HG03196 (cell line): ENCODE results near the gene NR0B2.

ENCODE experiments used
- ATAC-seq: cut with Tn5 transposase; IDR thresholded peaks from one replicate; pipeline ENCODE4 v1.9.1; 2021; ENCODE audit not compliant: unreplicated experiment

NR0B2 gene

DNA sequence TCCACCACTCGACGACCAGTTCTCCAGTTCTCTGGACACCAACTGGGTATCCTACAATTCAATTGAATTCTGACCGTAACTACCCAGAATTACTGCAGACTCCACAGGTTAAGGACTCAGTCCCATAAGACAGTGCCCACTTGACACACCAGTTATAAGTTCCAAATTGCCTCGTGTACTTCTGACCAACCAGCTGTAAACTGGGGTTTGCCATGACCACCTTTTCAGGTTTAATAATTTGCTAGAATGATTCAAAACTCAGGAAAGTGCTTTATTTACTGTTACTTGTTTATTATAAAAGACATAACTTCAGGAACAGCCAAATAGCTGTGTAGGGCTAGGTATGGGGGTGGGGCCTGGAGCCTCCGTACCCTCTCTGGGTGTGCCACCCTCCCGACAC is 23.0 kb upstream of the NR0B2 start:
- no peak for ATAC-seq

DNA sequence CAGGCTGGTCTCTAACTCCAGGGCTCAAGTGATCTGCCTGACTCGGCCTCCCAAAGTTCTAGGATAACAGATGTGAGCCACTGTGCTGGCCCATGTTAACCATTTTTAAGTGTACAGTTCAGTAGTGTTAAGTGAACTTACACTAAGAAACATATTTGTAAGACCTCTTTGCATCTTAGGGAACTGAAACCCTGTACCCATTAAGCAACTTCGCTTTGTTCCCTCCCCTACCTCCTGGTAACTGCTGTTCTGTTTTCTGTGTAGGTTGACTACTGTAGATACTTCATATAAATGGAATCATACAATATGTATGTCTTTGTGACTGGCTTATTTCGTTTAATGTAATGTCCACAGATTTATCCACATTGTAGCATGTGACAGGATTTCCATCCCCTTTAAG is 18.8 kb upstream of the NR0B2 start:
- ATAC-seq, result no peak

DNA sequence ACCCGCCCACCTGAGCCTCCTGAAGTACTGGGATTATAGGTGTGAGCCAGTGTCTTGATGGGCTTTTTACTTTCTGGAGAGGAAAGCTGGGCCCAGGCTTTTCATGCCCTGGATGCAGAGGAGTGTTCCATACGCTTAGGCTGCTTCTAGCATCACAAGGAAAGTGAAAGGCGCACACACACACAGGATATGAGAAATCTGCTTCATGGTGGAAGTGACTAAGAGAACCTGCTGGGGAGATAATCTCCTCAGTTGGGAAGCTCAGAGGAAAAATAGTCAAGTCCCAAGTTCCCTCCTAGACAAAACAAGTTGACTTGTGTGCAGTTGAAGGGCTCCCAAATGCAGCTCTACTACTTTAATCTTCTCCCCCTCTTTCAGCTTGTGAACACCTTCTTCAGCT is 9.9 kb upstream of the NR0B2 start:
- no peak for ATAC-seq

DNA sequence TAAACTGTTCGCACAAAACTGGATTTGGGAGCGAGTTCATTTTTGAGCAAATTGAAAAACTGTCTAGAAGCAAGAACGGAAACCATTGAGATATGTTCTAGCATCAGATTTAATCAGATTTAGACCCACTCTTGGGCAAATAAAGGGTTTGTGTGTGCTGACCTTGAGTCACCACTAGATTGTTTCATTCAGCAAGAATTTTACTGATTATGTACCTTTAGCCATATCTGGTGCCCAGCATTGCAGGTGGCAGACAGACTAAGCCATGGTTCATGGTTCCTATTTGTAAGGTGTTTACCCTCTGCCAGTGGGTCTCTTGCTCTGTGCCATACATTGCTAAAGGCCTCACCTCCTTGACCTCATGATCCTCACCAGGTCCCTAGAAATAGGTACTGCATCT is 9.1 kb upstream of the NR0B2 start:
- ATAC-seq, result no peak

DNA sequence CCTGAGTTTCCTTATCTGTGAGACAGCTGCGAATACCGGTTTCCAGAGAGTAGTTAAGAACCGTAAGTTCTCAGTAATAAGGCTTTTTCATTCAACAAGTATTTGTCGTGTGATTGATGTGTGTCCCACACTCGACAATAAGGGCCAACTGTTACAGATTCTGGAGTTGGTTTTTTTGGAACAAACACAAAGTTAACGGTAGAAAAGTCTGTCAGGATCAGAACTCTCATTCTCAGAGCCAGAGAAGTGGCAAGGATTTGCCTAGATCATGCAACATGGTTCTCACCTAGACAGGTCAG is 8.6 kb upstream of the NR0B2 start:
- ATAC-seq, result no peak

DNA sequence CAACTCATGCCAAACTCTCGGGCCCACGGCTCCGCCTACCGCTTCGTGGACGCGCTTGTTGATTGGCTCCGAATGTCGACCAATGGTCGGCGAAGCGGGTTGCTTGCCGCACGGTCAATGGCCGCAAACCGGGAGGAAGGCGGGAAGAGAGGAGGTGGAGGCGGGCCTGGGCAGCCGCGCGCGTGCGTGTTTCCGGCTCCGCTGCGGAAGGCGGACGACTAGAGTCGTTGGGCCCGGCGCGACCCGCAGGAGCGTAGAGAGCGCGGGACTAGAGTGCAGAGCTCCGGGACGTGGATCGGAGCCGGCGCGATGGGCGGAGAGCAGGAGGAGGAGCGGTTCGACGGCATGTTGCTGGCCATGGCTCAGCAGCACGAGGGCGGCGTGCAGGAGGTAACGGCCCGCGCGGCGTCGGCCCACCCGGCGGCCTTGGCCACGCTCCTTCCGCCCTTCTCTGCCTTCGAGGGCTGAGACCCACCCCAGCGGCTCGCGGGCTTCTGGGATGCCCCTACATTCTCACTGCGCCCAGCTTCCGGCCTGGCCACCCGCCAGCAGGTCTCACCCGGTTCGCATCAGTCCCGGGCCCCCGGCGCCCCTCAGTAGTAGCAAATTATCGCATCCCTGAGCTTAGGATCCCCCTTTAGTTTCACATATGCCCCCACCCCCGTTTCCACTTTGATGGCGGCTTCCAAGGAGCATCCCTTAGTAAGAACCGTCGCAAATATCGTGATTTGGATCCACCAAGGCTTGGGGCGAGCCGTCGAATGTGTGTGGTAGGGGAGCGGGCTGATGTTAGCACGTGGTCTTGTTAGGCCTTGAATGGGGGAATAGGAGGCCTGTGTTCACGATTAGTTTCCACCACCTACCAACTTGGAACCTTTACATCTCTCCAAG is 8.0 kb upstream of the NR0B2 start, which contains the start of gene NUDC:
TSS of gene NUDC (plus strand) at position 204 of the 891 bp plus-strand sequence. CDS start at position 310, 106 bp downstream.
- ATAC-seq, result peak; percentile 96

DNA sequence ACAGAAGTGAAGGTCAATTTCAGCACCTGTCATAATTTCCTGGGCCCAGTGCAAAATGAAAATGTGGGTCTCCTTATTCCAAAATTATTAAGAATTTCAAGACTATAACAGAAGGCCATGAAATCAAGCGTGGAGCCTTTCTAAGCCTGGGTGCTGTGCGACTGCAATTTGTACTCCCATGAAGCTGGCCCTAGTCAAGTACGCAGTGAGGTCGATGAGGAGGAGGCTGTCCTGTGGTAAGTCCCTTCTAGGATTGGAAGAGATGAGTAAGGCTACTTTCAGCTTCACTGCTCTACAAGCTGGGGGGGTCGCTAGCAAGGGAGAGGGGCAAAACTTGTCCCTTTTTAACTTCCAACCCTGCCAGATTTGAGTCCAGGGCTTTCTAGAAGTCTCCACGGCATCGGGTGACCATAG is 7.4 kb upstream of the NR0B2 start:
- no peak for ATAC-seq

DNA sequence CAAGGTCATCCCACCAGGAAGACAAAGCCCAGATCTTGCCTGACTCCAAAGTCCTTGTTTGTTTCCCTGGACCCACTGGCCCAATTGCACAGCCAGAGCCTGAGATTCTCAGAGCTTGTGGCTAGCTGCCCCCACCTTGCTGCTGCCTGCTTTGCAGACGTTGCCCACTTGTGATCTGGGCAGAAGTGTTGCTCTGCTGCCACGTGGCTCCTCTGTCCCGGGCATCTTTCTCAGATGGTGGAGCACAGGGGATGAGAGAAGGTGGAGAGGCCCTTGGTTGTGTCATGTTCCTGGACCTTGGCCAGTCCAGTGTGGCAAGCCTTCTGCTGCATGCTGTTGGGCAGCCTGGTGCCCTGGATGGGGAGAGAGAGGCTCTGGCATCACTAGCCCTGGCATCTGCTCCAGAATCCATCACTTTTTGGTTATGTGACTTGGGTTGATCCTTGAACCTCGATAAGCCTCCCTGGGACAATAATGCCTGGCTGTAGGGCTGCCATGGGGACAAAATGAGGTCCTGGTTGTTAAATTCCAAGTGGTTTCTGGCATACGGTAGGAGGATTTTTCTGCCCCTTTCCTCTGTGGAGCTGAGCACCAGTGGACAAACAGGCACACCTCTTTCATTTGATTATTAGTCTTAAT is 1.5 kb upstream of the NR0B2 start:
- no peak for ATAC-seq

DNA sequence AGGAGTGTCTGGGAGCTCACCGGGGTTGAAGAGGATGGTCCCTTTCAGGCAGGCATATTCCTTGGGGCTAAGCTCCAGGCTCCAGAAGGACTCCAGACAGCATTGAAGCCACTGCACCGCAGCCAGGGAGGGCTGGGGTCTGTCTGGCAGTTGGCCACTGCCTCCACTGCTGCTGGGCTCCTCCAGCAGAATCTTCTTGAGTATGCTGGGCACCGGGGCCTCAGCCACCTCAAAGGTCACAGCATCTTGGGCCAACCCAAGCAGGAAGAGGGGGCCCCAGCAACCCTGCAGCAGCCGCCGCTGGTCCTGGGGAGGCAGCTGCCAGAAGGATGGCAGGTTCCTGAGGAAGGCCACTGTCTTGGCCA is 404 bp downstream of the NR0B2 start:
- no peak for ATAC-seq

DNA sequence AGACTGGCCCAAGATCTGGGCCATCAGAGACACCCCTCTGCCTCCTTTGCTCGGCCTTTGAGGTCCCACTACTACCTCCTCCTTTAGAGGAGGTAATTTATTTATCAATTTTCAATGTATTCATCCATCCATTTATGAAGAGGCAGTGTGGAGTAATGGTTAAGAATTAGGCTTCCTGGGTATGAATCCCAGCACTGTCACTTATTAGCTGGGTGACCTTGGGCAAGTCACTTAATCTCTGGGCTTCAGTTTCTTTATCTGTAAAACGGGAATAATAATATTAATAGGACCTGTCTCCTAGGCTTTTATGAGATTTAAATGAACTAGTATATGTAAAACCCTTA is 1.7 kb downstream of the NR0B2 start:
- ATAC-seq, result no peak

DNA sequence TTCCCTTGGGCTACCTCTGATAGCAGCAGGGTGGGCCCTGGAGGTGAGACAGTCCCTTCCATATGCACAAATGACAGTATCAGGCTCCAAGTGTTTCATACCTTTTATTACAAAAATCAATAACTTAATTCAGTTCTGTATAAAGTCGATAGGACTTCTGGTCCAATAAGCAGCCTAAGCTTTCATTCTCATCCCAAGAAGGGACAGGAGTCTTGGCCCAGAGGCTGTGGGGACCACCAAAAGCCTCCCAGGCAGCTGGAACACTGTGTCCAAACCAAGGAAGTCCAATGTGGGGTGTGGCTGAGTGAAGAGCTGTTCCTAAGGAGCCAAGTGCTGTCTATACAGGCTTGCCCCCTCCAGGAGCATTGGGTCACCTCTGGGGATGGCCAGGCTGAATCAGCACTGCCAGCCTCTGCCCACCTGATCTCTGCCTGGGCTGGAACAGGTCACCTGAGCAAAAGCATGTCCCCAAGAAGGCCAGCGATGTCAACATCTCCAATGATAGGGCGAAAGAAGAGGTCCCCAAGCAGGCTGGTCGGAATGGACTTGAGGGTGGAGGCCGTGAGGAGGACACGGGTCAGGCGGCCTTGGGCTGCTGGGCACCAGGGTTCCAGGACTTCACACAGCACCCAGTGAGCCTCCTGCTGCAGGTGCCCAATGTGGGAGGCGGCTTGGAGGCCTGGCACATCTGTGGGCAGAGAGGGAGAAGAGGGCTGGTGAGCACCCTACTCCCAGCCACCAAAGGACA is 2.2 kb downstream of the NR0B2 start:
- ATAC-seq, result no peak

DNA sequence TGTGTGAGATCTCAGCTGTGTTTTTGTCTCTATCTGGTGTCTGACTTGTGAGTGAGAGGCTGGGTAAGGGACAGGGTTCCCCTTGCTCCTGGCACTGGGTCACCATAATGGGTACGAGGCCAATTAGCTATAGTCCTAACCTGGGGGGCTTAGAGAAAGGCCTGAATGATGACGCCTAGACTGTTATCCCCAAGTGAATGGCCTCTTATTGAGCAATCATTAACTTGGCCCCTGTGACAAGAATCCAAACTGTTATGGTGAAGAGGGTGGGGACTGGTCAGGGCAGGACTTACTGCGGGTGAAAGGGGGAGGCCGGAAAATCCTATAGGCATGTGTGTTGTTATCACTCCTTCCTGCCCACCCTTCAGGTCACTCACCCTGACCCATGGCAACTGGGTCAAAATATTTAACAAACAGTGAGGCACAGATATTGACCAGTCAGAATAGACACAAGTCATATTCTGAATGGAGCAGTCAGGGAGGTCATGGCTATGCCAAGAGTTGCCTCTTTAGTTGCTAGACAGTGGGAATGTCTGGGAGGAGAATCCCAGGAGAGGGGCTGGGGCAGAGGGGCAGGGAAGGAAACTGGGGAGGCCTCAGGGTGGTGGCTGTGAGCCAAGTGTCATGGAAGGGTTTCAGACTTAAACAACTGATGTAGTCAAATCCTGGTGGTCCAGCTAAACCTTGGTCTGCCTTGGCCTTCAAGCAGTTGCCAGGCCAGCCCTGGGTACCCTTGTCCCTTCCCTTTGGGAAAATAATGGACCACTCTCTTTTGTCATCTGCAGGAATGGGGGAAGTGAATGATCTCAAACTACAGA is 3.2 kb downstream of the NR0B2 start:
- no peak for ATAC-seq

DNA sequence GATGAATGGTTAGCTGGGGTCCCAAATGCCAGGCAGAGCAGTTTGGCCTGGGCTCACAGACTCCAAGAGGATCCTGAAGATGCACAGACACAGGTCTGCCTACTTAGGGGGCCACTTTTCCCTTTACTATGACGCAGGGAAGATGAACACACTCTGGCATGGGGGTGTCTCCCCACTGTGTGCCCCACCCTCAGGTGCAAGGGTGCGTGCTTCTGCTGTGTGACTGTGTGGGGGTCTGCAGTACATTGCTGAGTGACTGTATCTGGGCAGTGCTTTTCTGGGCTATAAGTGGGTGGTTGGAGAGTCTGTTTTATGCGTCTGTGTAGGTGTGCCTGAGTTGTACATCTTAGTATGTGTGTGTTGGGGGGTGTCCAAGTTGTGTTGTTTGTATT is 3.8 kb downstream of the NR0B2 start:
- no peak for ATAC-seq

DNA sequence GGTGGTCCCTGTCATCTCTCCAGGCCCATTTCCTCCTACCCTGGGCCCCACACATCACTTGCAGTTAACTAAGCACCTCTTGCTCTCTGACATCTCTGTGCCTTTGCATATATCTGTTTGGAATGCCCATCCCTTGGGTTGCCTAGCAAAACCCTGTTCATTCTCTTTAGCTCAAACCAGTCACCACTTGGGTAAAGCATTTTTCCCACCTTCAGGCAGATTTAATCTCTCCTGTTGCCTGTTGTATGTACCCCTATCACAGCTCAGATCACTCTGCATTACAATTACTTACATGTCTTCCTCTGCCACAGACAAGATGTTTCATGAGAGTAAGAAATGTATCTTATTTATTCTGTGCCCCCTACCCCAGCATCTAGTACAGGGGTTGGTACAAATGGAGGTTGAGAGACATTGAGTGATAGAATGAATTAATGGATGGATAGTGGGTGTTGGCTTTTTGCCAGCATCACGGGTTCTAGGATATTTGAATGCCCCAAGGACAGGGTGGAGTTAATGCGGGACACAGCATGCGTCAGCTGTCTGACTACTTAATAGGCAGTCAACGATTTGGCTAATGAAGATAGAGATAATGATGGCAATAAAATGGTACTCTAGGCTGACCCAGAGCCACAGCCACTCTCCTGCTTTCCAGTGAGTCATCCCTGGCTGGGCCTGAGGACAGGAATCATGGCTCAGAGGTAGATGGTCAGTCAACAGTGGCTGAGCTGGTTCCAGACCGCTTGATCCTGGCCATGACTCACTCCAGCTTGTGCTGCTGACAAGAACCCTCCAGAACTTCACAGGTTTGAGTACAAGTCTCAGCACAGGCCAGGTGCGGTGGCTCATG is 6.5 kb downstream of the NR0B2 start:
- no peak for ATAC-seq

DNA sequence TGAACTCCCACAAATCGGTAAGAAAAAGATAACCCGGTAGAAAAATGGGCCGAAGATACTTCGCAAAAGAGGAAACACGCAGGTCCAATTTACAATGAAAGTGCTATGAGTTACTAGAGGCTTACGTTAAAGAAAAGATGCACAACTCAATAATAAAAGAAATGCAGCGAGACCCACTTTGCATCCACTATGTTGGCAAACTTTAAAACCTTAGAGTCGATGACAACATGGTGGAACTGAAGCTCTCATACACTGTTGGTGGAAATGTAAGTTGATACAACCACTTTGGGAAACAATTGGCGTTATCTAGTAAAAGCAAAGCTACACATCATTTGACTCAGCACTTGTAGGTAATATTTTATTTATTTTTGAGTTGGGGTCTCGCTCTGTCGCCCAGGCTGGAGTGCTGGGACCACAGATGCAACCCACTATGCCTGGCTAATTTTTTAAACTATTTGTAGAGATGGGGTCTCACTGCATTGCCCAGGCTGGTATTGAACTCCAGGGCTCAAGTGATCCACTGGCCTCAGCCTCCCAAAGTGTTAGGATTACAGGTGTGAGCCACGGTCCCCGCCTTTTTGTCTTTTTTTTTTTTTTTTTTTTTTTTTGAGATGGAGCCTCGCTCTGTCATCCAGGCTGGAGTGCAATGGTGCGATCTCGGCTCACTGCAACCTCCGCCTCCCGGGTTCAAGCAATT is 12.8 kb downstream of the NR0B2 start:
- no peak for ATAC-seq

DNA sequence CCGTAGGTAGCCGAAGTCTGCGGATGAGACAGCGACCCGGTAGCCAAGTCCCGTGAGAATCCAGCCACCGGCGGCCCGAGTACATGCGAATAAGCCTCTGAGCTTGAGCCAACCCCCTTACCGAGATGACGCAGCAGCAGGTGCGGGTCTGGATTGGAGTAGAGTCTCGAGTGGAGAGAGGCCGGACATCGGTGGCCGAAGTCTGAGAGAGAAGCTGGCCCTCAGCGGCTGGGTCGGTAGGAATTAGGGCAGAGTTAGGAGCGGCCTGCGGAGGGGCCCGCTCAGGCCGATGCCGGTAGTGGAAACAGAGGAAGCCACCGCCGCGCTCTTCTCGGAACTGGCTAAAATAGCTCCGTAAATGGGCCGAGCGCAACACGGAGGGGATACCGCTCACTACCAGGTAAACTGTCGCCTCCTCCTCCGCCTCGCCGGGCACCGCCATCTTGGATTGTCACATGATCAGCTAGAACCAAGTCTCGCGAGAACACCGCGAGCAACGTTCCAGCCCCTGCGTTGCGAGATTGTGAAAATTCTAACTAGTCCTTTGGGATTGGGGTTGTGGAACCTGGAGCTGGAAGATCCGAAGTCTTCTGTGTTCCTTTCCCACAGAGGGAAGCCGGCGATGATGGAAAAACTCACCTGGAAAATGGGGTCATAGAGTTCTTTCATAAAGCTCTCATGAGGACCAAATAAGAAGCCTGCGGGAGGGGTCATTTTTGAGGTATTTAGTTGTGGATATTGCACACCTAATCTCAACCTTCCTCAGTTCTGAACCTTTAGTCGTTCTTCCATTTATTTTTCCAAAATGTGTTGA is 13.6 kb downstream of the NR0B2 start, which contains the start of gene GPATCH3:
TSS of gene GPATCH3 (minus strand) at position 467 of the 814 bp plus-strand sequence. CDS start at position 442, 25 bp downstream.
- ATAC-seq, result peak; percentile 85

DNA sequence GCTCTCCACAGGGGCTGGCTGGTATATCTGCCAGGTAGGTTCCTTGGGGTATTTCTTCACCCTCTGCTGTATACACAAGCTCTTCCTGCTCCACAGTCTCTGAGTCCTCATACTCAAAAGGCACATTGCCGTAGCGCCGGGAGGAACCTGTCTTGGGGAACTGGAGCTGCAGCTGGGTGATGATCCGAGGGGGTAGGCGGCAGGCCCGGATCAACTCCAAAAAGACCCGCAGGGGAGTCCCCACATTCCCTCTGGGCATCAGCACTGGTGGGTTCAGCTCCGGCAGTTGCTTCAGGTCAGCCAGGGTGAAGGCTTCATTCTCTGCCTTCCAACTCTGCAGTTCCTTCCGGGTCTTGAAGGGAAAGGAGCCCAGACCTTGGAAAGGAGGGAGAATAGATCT is 16.4 kb downstream of the NR0B2 start:
- ATAC-seq, result no peak

DNA sequence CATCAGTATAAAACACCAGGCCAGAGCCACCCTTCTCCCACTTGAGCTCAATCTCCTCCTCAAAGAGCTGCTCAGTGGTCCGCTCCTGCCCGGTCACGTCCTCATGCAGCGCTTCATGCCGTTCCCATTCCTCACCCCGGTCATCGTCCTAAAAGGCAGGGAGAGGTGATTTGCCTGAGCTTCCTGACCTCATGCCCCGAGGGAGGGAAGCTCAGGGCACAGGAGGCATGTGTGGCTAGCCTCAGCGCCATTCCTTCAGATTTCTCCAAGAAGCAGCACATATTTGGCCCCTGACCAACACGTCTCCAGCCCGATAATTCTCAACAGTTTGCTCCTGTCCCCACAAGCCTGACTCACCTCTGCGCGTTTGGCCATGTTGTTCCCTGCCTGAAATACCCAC is 19.5 kb downstream of the NR0B2 start:
- ATAC-seq, result no peak

DNA sequence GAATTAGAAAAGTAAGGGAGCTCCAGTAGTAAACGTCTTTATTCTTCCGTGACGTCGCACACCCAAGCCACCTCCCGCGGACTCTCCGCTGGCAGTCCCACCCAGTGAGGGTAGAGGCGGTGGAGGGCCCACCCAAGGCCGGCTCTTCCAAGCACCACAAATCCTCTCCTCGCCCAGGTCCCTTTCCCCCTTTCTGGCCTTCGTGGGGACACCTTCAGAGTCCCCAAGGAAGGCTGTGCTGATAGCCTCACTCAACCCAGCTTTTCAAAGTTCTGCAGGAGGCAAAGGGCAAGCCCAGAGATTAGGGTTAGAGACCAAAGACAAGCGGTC is 23.3 kb downstream of the NR0B2 start:
- peak; percentile 19 for ATAC-seq
